NB4 (cell line): ENCODE results near the gene CARMIL1.

Source experiments
- DNase-seq: peaks from one replicate; pipeline ENCODE4 v3.0.0; 2010; ENCODE audit warnings: low read depth
- H3K4me3 ChIP-seq: one replicate; pipeline ENCODE4 v1.5.1; 2011; ENCODE audit warnings: mild to moderate bottlenecking, low read depth, low read length, moderate library complexity
- CTCF ChIP-seq: IDR thresholded peaks from one replicate; pipeline ENCODE4 v1.5.1; 2012; ENCODE audit warnings: low read depth, low read length
- MAX ChIP-seq: IDR thresholded peaks from 2 replicates; pipeline ENCODE4 v1.6.1; 2011; ENCODE audit warnings: low read depth, low read length
- MYC ChIP-seq: IDR thresholded peaks from 2 replicates; pipeline ENCODE4 v1.6.1; 2011; ENCODE audit warnings: low read depth, low read length
- POLR2A ChIP-seq: IDR thresholded peaks from 2 replicates; pipeline ENCODE4 v1.6.1; 2011; ENCODE audit warnings: mild to moderate bottlenecking; ENCODE audit not compliant: insufficient read length; ENCODE audit errors: extremely low read depth

Gene CARMIL1

DNA sequence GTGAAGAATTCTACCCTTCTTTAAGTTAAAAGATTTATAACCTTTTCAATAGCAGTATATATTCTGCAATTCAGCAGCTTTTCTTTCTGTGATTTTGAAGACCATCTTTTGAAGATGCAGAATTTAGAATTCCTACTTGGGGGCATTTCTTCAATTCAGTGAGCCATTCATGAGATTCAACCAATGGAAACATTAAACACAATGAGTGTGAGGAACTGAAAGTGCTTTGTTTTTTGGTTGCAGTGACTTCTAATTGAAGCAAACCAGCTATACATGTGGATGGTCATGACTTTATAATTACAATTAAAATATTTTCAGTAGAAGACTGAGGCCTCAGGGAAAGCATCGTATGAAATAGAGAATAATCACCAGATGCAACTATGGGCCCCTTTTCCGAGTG, 108.3 kb downstream of the CARMIL1 start:
- H3K4me3 ChIP-seq, result no peak overlapping the region
- TF ChIP-seq CTCF (no peak), MYC (no peak), MAX (no peak), POLR2A (no peak)
- DNase-seq, result no peak

DNA sequence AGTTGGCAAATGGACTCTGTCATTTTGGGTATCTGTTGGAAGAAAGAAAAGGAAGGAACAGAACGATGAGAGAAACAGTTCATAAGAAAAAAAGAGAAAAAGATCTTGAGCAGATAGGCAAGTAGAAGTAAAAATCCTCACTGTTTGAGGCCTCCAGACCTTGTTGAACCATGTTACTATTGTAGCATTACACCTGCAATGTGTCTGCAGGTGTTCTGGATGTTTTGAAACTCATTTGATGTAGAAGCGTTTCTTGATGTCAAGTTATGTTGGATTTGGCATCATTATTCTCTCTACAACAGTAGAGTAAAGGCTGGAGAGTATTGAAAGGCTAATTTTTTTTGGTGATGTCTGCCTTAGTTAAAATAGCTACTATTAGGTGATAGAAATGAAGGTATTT, 108.7 kb downstream of the CARMIL1 start:
- no peak overlapping the region for H3K4me3 ChIP-seq
- TF ChIP-seq MAX, result no peak
- no peak for DNase-seq

GRCh38 chr6:25388776-25389175, 109.6 kb downstream of the CARMIL1 start:
- TF ChIP-seq MYC (no peak), MAX (no peak), CTCF (no peak), POLR2A (no peak)
- DNase-seq, result no peak

DNA sequence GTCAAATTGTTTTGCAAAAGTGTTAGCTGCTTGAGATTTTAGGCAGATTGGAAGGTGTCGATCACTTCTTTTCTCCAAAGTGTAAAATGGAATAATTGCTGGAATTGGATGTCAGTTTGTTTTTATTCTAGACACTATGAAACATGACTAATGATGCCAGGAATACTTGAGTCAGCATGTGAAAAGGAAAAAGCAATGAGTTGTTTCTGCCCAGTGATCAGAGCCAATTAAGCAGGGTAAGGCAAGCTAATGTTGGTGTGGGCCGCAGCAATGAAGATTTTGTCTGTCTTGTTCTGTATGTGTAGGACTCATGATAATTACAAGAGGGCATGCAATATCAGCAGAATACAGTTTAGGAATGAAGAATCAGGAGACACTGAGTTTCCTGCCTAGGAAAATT, 110.3 kb downstream of the CARMIL1 start:
- TF ChIP-seq MAX (no peak), POLR2A (no peak), CTCF (no peak), MYC (no peak)
- DNase-seq, result no peak
- H3K4me3 ChIP-seq, result no peak overlapping the region

More at GRCh38 chr6:25388776-25389175, 109.6 kb downstream of the CARMIL1 start:
- no peak overlapping the region for H3K4me3 ChIP-seq

DNA sequence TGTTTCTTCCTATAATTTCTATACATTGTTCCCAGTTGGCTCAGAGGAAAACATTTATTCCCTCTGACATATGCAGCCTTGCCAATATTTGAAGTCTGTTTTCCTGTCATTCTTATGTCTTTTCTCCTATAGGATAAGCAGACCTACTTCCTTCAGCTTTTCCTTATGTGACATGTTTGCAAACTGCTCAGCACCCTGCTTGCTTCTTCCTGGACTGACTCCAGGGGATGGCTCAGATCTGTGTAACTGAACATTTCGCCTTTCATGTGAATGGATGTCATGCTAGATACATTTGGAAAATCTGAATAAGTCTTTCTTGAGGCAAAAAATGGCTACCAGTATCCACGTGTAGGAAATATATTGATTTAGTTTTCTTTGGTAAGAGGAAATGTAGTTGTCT, 113.2 kb downstream of the CARMIL1 start:
- no peak overlapping the region for H3K4me3 ChIP-seq
- TF ChIP-seq POLR2A (no peak), MAX (no peak), CTCF (no peak), MYC (no peak)
- no peak for DNase-seq

DNA sequence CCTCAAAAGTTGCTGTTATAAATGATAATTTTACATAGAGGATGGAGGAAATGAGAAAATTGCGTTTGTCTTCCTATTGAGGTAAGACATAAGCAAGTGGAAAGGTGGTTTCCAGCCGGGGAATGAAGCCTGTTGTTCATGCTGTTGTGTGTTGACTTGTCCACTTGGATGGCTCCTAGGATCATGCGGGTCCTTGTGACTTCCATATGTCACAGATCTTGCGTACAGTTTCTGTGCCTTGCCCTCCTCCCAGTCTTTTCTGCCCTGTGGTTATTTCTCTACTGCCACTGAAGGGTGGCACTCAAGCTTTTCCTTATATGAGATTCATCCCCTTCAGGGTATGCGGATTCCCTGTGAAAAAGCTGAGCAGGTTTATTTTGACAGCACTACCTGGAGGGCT, 116.6 kb downstream of the CARMIL1 start:
- no peak overlapping the region for H3K4me3 ChIP-seq
- DNase-seq, result no peak
- no peak for TF ChIP-seq POLR2A
- TF ChIP-seq MAX, result no peak
- no peak for TF ChIP-seq CTCF
- no peak for TF ChIP-seq MYC
